ENCODE measurements around the gene PAOX.

PAOX gene

DNA sequence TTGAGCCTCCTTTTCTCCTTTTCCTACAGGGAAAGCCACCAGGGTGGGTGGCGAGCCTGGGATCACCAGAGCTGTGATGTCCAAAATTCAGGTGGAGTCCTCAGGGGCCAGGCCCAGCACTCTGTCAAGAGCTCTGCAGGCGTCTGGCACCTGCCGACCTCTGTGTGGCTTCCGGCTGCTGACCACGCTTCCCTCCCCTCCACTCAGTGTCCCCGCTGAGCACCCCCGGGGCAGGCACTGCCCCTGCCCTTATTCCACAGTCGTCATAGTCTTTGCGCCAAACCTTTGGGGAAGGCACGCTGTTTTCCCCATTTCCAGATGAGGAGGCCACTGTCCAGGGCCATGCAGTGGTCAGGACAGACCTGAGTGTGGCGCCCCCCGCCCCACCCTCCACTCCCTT, 22.4 kb downstream of the PAOX start:
- no peak for DNase-seq (ENCODE audit: low read depth)

DNA sequence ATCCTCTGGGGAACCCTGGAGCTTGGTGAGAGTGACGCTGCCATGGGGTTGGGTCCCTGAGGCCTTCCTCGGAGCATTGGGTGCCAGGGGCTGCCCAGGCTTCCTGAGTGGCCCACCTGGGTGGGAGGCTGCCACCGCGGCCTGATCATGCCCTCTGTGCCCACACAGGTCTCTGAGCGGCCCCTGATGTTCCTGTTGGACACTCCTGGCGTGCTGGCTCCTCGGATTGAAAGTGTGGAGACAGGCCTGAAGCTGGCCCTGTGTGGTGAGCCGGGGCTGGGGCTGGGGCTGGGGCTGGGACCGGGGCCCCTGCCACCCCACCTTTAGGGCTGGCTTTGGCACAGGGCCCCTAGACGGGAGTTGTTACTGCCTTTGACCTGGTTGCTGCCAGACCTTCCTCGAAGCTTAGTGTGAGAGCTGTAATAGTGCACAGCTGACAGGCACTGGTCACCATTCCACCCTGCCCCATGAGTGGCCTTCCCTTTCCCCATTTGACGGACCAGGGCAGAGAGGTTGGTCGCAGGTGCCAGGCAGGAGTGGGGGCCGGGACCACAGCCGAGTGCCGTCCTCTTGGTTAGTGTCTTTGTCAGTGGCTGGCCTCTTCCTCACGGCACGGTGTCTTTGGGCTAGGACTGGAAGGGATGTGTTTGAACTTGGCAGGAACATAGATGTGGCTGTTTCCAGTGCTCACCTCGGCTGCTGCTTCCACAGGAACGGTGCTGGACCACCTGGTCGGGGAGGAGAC, 23.1 kb downstream of the PAOX start:
- no peak for DNase-seq (ENCODE audit: low read depth)
- no peak overlapping the region for H3K4me3 ChIP-seq (ENCODE audit: control insufficient read depth, low read depth, low read length)
- TF ChIP-seq, protein P1, sequence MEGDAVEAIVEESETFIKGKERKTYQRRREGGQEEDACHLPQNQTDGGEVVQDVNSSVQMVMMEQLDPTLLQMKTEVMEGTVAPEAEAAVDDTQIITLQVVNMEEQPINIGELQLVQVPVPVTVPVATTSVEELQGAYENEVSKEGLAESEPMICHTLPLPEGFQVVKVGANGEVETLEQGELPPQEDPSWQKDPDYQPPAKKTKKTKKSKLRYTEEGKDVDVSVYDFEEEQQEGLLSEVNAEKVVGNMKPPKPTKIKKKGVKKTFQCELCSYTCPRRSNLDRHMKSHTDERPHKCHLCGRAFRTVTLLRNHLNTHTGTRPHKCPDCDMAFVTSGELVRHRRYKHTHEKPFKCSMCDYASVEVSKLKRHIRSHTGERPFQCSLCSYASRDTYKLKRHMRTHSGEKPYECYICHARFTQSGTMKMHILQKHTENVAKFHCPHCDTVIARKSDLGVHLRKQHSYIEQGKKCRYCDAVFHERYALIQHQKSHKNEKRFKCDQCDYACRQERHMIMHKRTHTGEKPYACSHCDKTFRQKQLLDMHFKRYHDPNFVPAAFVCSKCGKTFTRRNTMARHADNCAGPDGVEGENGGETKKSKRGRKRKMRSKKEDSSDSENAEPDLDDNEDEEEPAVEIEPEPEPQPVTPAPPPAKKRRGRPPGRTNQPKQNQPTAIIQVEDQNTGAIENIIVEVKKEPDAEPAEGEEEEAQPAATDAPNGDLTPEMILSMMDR (conservative IDR thresholded peaks at IDR 0.05; ENCODE audit: control insufficient read depth, insufficient read depth, low read depth, low read length) = no peak

More for the DNA sequence above, 22.4 kb downstream of the PAOX start:
- TF ChIP-seq, protein P1 (conservative IDR thresholded peaks at IDR 0.05; ENCODE audit: control insufficient read depth, insufficient read depth, low read depth, low read length) = no peak
- no peak overlapping the region for H3K4me3 ChIP-seq (ENCODE audit: control insufficient read depth, low read depth, low read length)

DNA sequence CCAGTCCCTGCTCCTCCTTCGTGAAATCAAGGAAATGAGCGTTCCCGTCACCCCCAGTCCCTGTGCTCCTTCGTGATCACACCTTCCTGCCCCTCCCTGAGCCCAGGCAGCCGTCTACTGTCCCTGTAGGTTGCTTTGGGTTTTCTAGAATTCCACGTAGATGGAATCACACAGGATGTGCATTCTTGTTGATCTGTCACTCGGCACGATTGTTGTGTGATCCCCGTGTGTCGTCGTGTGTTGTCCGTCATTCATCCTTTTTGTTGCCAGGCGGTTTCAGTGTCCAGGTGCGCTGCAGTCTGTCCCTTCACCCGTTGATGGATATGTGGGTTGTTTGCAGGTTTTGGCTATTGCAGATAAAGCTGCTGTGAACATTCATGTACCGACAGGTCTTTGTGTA, 24.3 kb downstream of the PAOX start:
- TF ChIP-seq, protein P1 (conservative IDR thresholded peaks at IDR 0.05; ENCODE audit: control insufficient read depth, insufficient read depth, low read depth, low read length) = no peak
- no peak overlapping the region for H3K4me3 ChIP-seq (ENCODE audit: control insufficient read depth, low read depth, low read length)
- DNase-seq (ENCODE audit: low read depth) = no peak

DNA sequence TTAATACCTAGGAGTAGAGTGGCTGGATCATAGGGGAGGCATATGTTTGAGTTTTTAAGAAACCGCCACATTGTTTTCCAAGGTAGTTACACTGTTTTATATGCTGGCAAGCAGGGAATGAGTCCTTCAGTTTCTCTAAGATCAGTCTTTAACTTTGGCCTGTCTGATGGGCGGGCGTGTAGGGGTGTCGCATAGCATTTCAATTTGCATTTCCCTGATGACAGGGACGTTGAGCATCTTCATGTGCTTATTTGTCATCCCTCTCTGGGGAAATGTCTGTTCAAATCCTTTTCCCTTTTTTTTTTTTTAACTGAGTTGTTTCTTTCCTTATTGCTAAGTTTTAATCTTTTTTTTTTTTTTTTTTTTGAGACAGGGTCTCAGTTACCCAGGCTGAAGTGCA, 24.7 kb downstream of the PAOX start:
- TF ChIP-seq, protein P1 (conservative IDR thresholded peaks at IDR 0.05; ENCODE audit: control insufficient read depth, insufficient read depth, low read depth, low read length) = no peak
- no peak for DNase-seq (ENCODE audit: low read depth)
- H3K4me3 ChIP-seq (ENCODE audit: control insufficient read depth, low read depth, low read length) = no peak overlapping the region

DNA sequence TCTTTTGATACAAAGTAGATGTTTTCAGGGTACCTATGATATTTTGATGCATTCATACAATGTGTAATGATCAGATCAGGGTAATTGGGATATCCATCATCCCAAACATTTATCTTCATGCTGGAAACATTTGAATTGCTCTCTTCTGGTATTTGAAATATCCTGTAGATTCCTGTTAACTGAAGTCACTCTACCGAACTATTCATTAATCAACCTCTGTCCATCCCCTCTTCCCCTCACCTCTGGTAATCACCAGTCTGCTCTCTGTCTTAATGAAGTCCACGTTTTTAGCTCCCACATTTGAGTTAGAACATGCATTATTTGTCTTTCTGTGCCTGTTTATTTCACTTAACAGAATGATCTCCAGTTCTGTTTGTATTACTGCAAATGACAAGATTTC, 26.2 kb downstream of the PAOX start:
- TF ChIP-seq, protein P1 (conservative IDR thresholded peaks at IDR 0.05; ENCODE audit: control insufficient read depth, insufficient read depth, low read depth, low read length) = no peak
- DNase-seq (ENCODE audit: low read depth) = no peak
- H3K4me3 ChIP-seq (ENCODE audit: control insufficient read depth, low read depth, low read length) = no peak overlapping the region

DNA sequence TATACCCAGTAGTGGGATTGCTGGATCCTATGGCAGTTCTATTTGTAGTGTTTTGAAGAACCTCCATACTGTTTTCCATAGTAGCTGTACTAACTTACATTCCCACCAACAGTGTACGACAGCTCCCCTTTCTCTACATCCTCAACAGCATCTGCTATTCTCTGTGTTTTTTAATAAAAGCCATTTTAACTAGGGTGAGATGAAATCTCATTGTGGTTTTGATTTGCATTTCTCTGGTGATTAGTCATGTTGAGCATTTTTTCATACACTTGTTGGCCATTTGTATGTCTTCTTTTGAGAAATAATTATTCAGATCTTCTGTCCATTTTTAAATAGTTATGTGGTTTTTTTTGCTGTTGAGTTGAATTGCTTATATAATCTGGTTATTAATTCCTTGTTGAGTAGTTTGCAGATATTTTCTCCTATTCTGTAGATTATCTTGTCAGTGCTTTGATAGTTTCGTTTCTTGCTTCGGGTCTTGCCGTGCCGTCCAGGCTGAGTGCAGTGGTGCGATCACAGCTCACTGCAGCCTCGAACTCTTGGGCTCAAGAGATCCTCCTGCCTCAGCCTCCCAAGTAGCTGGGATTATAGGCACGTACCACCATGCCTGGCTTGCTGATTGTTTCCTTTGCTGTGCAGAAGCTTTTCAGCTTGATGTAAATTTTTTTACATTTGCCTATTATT, 26.9 kb downstream of the PAOX start:
- no peak overlapping the region for H3K4me3 ChIP-seq (ENCODE audit: control insufficient read depth, low read depth, low read length)
- DNase-seq (ENCODE audit: low read depth) = peak; percentile 43
- TF ChIP-seq, protein P1 (conservative IDR thresholded peaks at IDR 0.05; ENCODE audit: control insufficient read depth, insufficient read depth, low read depth, low read length) = no peak

Data from fibroblast of mammary gland (primary cell).